H1 (cell line): ENCODE results near the gene MS4A15. TPM values are rescaled to one million over a fixed set of nuclear protein-coding genes. Genes with fewer than 3 reads are reported as not detected.

Experiments
- KDM4A ChIP-seq: IDR thresholded peaks from one replicate; pipeline ENCODE4 v1.7.1; 2012; ENCODE audit warnings: low read depth, mild to moderate bottlenecking, moderate library complexity, low read length, inconsistent platforms; ENCODE audit not compliant: severe bottlenecking
- MAX ChIP-seq: IDR thresholded peaks from 2 replicates; pipeline ENCODE4 v1.6.1; 2012; ENCODE audit warnings: inconsistent platforms
- polyA plus RNA-seq, 7 experiments: library from polyadenylated mRNA; depleted of rRNA in 3 of 7; stranded (reverse) in 5 of 7; unstranded in 2 of 7; fragments of >200 nt in 5 of 7; fragments of 200-250 nt in 2 of 7; gene quantifications; 1 replicate in 5 of 7; 2 replicates in 1 of 7; 4 replicates in 1 of 7; pipeline versions ENCODE4 v1.2.1 to v1.2.3, GENCODE V29; 2011 to 2013; ENCODE audit warnings: missing spikeins in 2 of 7, mixed read lengths in 2 of 7
- total RNA-seq: library from RNA; stranded (reverse); fragmentation: NEBNext Ultra II Directional; extraction: Animal tissue kit (Norgen Biotek cat#: 25700); gene quantifications from 2 replicates; pipeline ENCODE4 v1.2.1, GENCODE V29; 2021

Gene MS4A15
- total and polyA plus RNA-seq, 2 of the 8 experiments (the other 6 are each of a cell fraction or from before 2014, with no cell fraction given), result 0.15 to 0.17 TPM

- TF ChIP-seq KDM4A (no peak), MAX (no peak)
These were observed 15.2 kb upstream of the MS4A15 start (continued) for GRCh38 chr11:60741421-60741820.
